Stimulated activated CD8-positive, alpha-beta memory T cell treated with anti-CD3 and anti-CD28 coated beads, Interleukin-4, amount 100 ng/mL, for 24 hours (primary cell): ENCODE measurements around the gene CHST8.

Experiments used
- DNase-seq: peaks from one replicate; pipeline ENCODE4 v3.0.0-alpha.2; 2020; ENCODE audit warnings: low read depth

CHST8 gene

GRCh38 chr19:33769208-33769607 lies 147.5 kb downstream of the CHST8 start:
- DNase-seq, result no peak

DNA sequence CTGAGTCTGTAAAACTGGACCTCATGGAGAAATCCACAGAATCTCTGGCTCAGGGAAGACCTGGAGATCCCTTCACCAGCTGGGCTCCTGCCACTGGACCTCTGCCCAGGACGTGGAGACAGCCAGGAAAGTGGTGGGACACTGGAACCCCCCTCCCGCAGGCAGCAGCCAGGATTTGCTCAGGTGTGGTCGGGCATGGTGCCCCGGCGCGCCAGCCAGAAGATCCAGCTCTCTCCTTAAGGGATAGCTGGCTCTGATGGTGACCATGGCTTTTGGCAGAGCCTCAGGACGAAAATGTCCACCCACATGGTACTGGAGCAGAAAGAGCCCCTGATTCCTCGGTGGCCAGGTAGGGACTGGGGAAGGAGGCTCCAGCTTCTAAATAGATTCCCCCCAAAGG lies 148.4 kb downstream of the CHST8 start:
- no peak for DNase-seq

GRCh38 chr19:33771384-33772101 lies 149.8 kb downstream of the CHST8 start:
- DNase-seq, result peak; percentile 57

GRCh38 chr19:33772102-33772857 lies 150.5 kb downstream of the CHST8 start:
- no peak for DNase-seq

- no peak for DNase-seq
Observed at GRCh38 chr19:33772858-33773180, 151.1 kb downstream of the CHST8 start.

GRCh38 chr19:33773704-33774624 lies 152.2 kb downstream of the CHST8 start:
- no peak for DNase-seq

- DNase-seq, result no peak
Observed at GRCh38 chr19:33774751-33775150, 153.0 kb downstream of the CHST8 start.

DNA sequence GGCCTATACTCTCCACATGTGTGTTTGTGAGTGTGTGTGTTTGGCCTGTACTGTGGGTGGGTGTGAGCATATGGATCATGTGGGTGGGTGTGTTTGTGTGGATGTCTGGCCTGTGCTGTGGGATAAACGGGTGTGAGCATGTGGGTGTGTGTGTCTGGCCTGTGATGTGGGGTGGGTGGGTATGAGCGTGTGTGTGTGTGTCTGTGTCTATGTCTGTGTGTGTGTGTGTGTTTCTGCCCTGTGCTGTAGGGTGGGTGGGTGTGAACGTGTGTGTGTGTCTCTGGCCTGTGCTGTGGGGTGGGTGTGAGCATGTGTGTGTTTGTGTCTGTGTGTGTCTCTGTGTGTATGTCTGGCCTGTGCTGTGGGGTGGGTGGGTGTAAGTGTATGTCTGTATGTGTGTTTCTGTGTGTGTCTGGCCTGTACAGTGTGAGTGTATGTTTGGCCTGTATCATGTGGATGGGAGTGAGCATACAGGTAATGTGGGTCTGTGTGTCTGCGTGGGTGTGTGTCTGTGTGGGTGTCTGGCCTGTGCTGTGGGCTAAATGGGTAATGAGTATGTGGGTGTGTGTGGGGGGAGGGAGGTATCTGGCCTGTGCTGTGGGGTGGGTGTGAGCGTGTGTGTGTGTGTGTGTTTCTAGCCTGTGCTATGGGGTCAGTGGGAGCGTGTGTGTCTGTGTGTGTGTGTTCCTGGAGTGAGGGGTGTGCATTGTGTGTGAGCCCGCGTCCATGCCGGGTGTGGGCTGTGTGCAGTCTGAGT lies 154.2 kb downstream of the CHST8 start:
- no peak for DNase-seq

DNA sequence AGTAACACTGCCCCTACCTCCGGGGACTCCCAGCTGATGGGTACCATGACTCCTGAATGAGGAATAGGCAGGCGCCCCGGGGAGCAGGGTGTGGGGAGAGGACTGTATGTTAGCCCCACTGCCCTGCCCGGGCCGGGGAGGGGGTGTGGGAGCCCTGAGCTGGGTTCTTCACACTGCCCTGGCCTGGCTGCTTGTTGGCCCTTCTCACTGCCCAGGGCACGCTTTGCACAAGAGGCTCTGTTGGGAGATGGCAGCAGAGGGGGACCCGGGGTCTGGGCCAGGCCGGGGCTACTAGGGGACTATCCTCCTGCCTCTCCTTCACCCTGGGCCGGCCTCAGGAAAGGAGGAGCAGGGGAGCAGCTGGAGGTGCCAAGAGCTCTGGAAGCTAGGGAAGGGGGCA lies 155.6 kb downstream of the CHST8 start:
- no peak for DNase-seq

DNA sequence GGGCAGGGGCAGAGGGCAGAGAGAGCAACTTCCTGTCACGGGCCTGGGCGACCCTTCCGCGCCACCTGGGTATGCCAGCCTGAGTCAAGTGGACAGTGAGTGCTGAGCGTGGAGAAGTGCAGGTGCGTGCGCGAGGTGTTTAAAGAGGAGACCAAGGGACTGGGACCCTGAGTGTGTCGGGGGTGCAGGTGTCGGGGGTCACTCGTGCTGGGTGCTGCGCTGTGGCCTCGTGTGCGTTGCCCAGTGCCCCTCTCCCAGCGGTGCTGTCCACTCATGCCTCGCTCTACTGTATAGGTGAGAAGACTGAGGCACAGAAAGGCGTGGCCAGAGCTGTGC lies 156.0 kb downstream of the CHST8 start:
- DNase-seq, result no peak

GRCh38 chr19:33778089-33778791 lies 156.5 kb downstream of the CHST8 start:
- DNase-seq, result peak; percentile 72

GRCh38 chr19:33779849-33780248 lies 158.1 kb downstream of the CHST8 start:
- DNase-seq, result no peak

- DNase-seq, result no peak
Observed at GRCh38 chr19:33780251-33780650, 158.5 kb downstream of the CHST8 start.

GRCh38 chr19:33780746-33781145 lies 159.0 kb downstream of the CHST8 start:
- DNase-seq, result no peak

DNA sequence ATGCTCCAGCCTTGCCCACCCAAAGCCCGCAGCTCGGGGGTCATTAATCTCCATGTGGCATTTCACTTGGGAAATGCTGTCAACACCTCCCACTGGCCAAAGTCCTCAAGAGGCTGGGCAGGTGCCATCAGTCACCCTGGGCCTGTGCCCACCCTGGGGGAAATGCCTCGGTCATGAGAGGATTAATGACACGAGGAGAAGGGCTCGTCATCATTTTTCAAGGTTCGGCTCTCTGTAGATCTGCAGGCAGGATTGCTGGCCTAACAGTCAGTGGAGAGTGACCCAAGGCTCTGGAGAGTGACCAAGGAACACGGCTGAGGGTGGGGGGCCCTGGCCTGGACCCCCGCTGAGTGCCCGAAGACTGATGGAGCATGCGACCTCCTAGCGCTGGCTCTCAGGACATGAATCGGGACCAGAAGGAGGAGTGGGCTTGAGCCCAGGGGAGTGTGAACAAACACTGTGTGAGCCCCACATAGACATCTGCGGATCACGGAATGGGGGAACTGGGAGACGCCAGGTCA lies 159.7 kb downstream of the CHST8 start:
- DNase-seq, result no peak

DNA sequence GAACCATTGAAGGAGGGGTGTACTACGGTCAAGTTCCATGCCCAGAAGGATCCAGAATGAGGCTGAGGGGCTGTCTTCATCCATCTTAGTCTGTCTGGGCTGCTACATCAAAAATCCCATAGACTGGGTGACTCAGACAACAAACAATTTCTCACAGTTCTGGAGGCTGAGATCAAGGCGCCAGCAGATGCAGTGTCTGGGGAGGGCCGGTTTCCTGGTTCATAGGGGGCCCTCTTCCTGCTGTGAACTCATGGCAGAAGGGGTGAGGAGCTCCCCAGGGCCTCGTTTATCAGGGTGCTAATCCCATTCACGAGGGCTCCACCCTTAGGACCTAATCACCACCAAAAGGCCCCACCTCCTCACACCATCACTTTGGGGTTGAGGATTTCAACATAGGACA lies 160.2 kb downstream of the CHST8 start:
- DNase-seq, result no peak

DNA sequence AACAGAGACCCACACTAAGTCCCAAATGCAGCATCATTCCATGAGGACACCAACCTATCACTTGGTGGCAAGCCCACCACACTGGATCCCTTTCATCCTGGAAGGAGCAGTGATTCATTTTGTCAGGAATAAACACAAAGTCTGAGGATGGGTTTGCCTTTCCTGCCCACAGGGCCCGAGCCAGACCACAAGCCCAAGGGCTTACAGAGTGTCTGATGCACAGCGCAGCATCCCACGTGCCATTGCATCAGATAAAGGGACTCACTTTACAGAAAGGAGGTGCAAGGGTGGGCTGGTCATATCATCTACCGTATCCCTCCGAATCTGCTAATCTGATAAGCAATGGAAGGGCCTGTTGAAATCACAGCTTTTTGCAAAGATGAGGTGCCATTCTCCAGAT lies 162.7 kb downstream of the CHST8 start:
- no peak for DNase-seq

- no peak for DNase-seq
Observed at GRCh38 chr19:33785795-33786194, 164.0 kb downstream of the CHST8 start.

DNA sequence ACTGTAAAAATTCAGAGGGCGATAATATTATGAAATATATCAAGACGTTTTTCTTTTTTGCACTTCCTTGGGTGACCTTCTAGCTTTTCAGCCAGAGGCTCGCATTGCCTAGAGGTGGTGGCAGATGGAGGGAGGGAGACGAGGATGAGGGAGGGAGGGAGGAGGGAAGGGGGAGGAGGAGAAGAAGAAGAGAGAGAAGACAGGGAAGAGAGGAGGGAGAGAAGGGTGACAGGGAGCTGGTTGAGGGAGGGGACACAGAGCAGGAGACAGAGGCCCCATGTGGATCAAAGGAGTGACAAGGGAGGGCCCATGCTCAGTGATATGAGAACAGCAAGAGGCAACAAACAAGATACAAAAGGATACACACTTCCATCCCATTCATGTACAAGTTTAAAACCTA lies 166.9 kb downstream of the CHST8 start:
- no peak for DNase-seq

GRCh38 chr19:33789344-33789743 lies 167.6 kb downstream of the CHST8 start:
- no peak for DNase-seq

GRCh38 chr19:33794683-33795369 lies 173.1 kb downstream of the CHST8 start:
- no peak for DNase-seq
